Panc1 (cell line): ENCODE data around the gene JPH2.

Experiments used
- POLR2AphosphoS5 ChIP-seq: IDR thresholded peaks from 2 replicates; pipeline ENCODE4 v1.6.1; 2012; ENCODE audit warnings: mild to moderate bottlenecking, low read depth, low read length, moderate library complexity
- REST ChIP-seq, 2 experiments: IDR thresholded peaks; 2 replicates each; pipeline ENCODE4 v1.6.1; 2011 to 2012; ENCODE audit warnings: low read depth in 2 of 2, control low read depth in 1 of 2, low read length in 1 of 2, mild to moderate bottlenecking in 1 of 2, moderate library complexity in 1 of 2; ENCODE audit not compliant: insufficient read depth in 1 of 2
- SIN3A ChIP-seq: IDR thresholded peaks from 2 replicates; pipeline ENCODE4 v1.6.1; 2012; ENCODE audit warnings: low read depth, mild to moderate bottlenecking, low read length, moderate library complexity, borderline replicate concordance; ENCODE audit not compliant: insufficient read depth
- TCF7L2 ChIP-seq: IDR thresholded peaks from 2 replicates; pipeline ENCODE4 v1.6.1; 2011; ENCODE audit warnings: mild to moderate bottlenecking, low read depth, low read length, inconsistent platforms
- TF ChIP-seq, protein P1 (sequence below): fragments of 450-650 bp; IDR thresholded peaks from 2 replicates; pipeline ENCODE4 v1.5.1; 2017; ENCODE audit warnings: mild to moderate bottlenecking

DNA sequence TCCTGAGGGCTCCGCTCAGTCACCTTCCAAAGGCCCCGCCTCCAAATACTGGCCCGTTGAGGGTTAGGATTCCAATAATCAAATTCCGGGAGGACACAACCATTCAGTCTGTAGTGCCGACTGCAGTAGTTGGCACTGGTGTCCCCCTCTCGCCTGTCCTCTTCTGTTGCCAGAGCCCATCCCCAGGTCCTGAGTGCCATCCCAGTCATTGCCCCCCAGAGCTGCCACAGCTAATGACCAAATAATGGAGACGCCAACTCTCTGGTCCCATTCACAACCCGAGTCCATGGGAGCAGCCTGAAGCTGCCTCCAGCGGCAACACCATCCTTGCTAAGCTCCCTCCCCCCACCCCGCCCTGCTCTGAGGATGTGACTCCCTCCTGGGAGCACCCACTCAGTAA lies 115.9 kb downstream of the JPH2 start:
- TF ChIP-seq, protein P1, sequence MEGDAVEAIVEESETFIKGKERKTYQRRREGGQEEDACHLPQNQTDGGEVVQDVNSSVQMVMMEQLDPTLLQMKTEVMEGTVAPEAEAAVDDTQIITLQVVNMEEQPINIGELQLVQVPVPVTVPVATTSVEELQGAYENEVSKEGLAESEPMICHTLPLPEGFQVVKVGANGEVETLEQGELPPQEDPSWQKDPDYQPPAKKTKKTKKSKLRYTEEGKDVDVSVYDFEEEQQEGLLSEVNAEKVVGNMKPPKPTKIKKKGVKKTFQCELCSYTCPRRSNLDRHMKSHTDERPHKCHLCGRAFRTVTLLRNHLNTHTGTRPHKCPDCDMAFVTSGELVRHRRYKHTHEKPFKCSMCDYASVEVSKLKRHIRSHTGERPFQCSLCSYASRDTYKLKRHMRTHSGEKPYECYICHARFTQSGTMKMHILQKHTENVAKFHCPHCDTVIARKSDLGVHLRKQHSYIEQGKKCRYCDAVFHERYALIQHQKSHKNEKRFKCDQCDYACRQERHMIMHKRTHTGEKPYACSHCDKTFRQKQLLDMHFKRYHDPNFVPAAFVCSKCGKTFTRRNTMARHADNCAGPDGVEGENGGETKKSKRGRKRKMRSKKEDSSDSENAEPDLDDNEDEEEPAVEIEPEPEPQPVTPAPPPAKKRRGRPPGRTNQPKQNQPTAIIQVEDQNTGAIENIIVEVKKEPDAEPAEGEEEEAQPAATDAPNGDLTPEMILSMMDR = no peak
- TF ChIP-seq POLR2AphosphoS5 (no peak), SIN3A (no peak), REST (IDR thresholded peaks at IDR 0.05; ENCODE audit: insufficient read depth in 1 of 2, low read depth in 2 of 2, low read length in 1 of 2) (no peak), TCF7L2 (no peak)
